HG03103 (cell line): Measurements from ENCODE around the gene CALCOCO1.
A peak's percentile ranks its signal among the peaks of the same experiment; 100 is the strongest.
"Not testable (repeated sequence)": the region's sequence is repeated elsewhere in the genome, so short reads cannot be mapped to it uniquely, and the experiment has no call there.

Source experiments
- ATAC-seq: cut with Tn5 transposase; IDR thresholded peaks from one replicate; pipeline ENCODE4 v1.9.1; 2021; ENCODE audit warnings: low read depth; ENCODE audit not compliant: unreplicated experiment

Gene CALCOCO1

GRCh38 chr12:53701518-53702264, 25.6 kb downstream of the CALCOCO1 start:
- no peak for ATAC-seq

- no peak for ATAC-seq
Observed at GRCh38 chr12:53700567-53700966, 26.7 kb downstream of the CALCOCO1 start.

GRCh38 chr12:53699678-53700025, 27.6 kb downstream of the CALCOCO1 start:
- no peak for ATAC-seq

GRCh38 chr12:53698948-53699677, 28.1 kb downstream of the CALCOCO1 start:
- no peak for ATAC-seq

GRCh38 chr12:53696655-53697331, 30.5 kb downstream of the CALCOCO1 start:
- ATAC-seq: no peak

GRCh38 chr12:53696285-53696654, 31.0 kb downstream of the CALCOCO1 start:
- ATAC-seq: no peak

- ATAC-seq: no peak
Observed at GRCh38 chr12:53695152-53696145, 31.8 kb downstream of the CALCOCO1 start.

GRCh38 chr12:53694756-53695151, 32.5 kb downstream of the CALCOCO1 start:
- ATAC-seq: no peak

GRCh38 chr12:53688134-53688533, 39.1 kb downstream of the CALCOCO1 start:
- no peak for ATAC-seq

GRCh38 chr12:53686436-53686835, 40.8 kb downstream of the CALCOCO1 start:
- ATAC-seq: no peak

GRCh38 chr12:53684654-53685220, 42.5 kb downstream of the CALCOCO1 start:
- ATAC-seq: no peak

GRCh38 chr12:53683983-53684382, 43.3 kb downstream of the CALCOCO1 start:
- no peak for ATAC-seq

GRCh38 chr12:53683494-53683893, 43.8 kb downstream of the CALCOCO1 start:
- no peak for ATAC-seq

- ATAC-seq: not testable (repeated sequence)
Observed at GRCh38 chr12:53680061-53680460, 47.2 kb downstream of the CALCOCO1 start.

GRCh38 chr12:53677800-53678148, 49.5 kb downstream of the CALCOCO1 start:
- ATAC-seq: no peak

GRCh38 chr12:53677016-53677799, 50.0 kb downstream of the CALCOCO1 start:
- ATAC-seq: no peak

- no peak for ATAC-seq
Observed at GRCh38 chr12:53676656-53677015, 50.6 kb downstream of the CALCOCO1 start.

- peak; percentile 91 for ATAC-seq
Observed at GRCh38 chr12:53675701-53676607, 51.3 kb downstream of the CALCOCO1 start, which contains the start of gene ATP5MC2. ATP5MC2 (minus strand) TSS chr12:53676083; CDS start chr12:53672614, 3,469 bp downstream.
